GM18909 (cell line): ENCODE data around the gene FGF11.
"Not testable (repeated sequence)": the region's sequence is repeated elsewhere in the genome, so short reads cannot be mapped to it uniquely, and the experiment has no call there.

Source experiments
- ATAC-seq: cut with Tn5 transposase; IDR thresholded peaks from one replicate; pipeline ENCODE4 v1.9.1; 2021; ENCODE audit warnings: mild to moderate bottlenecking; ENCODE audit not compliant: unreplicated experiment, poor library complexity

The FGF11 gene

GRCh38 chr17:7445619-7445968, 6.3 kb downstream of the FGF11 start:
- no peak for ATAC-seq

GRCh38 chr17:7448461-7448860, 9.1 kb downstream of the FGF11 start:
- no peak for ATAC-seq

- ATAC-seq: no peak
These were observed 20.7 kb downstream of the FGF11 start for GRCh38 chr17:7459961-7460545.

GRCh38 chr17:7460850-7461660, 21.7 kb downstream of the FGF11 start:
- no peak for ATAC-seq

- no peak for ATAC-seq
These were observed 23.4 kb downstream of the FGF11 start for GRCh38 chr17:7462474-7463371.

- ATAC-seq: no peak
These were observed 24.1 kb downstream of the FGF11 start for GRCh38 chr17:7463372-7463846.

- ATAC-seq: no peak
These were observed 24.8 kb downstream of the FGF11 start for GRCh38 chr17:7464081-7464480.

GRCh38 chr17:7465597-7466275, 26.4 kb downstream of the FGF11 start:
- ATAC-seq: no peak

- no peak for ATAC-seq
These were observed 27.0 kb downstream of the FGF11 start for GRCh38 chr17:7466318-7466638.

GRCh38 chr17:7466639-7467341, 27.5 kb downstream of the FGF11 start:
- no peak for ATAC-seq

GRCh38 chr17:7467498-7467897, 28.2 kb downstream of the FGF11 start:
- no peak for ATAC-seq

GRCh38 chr17:7468290-7468689, 29.0 kb downstream of the FGF11 start:
- ATAC-seq: no peak

- ATAC-seq: no peak
These were observed 29.6 kb downstream of the FGF11 start for GRCh38 chr17:7468804-7469389.

- ATAC-seq: not testable (repeated sequence)
These were observed 30.5 kb downstream of the FGF11 start for GRCh38 chr17:7469843-7470242.

GRCh38 chr17:7470457-7470973, 31.2 kb downstream of the FGF11 start:
- not testable (repeated sequence) for ATAC-seq

- no peak for ATAC-seq
These were observed 32.4 kb downstream of the FGF11 start for GRCh38 chr17:7471729-7472128.

GRCh38 chr17:7474767-7475166, 35.5 kb downstream of the FGF11 start:
- ATAC-seq: not testable (repeated sequence)

- ATAC-seq: no peak
These were observed 36.6 kb downstream of the FGF11 start for GRCh38 chr17:7475764-7476422.

GRCh38 chr17:7476494-7476893, 37.2 kb downstream of the FGF11 start:
- no peak for ATAC-seq
